GM23338 (cell line): ENCODE measurements around the gene TMEM127. TPM values are rescaled to one million over a fixed set of nuclear protein-coding genes. Genes with fewer than 3 reads are reported as not detected.

ENCODE experiments used
- ATAC-seq: fragments of 200-7000 bp; cut with Tn5 transposase; 3 replicates; pipeline ENCODE4 v1.9.1; 2020
- DNase-seq: peaks from one replicate; pipeline ENCODE4 v3.0.0-alpha.2; 2015; ENCODE audit warnings: low spot score
- H2AFZ ChIP-seq: fragments of 200-600 bp; sonication (generic); 2 replicates; pipeline ENCODE4 v1.8.0; 2016; ENCODE audit warnings: antibody characterized with exemption, mild to moderate bottlenecking, moderate library complexity
- H3F3A ChIP-seq: fragments of 200-600 bp; sonication (generic); replicated peaks from 2 replicates; pipeline ENCODE4 v1.8.0; 2017; ENCODE audit warnings: antibody characterized with exemption, mixed run types, low read depth
- H3K27ac ChIP-seq: fragments of 200-600 bp; sonication (generic); 2 replicates; pipeline ENCODE4 v1.6.1; 2016; ENCODE audit warnings: low read depth
- H3K27me3 ChIP-seq: fragments of 200-600 bp; sonication (generic); 2 replicates; pipeline ENCODE4 v1.8.0; 2016; ENCODE audit warnings: mild to moderate bottlenecking, mixed run types, moderate library complexity; ENCODE audit not compliant: insufficient read depth
- H3K36me3 ChIP-seq: fragments of 200-600 bp; sonication (generic); 2 replicates; pipeline ENCODE4 v1.8.0; 2016; ENCODE audit warnings: mild to moderate bottlenecking; ENCODE audit not compliant: insufficient read depth
- H3K4me1 ChIP-seq: fragments of 200-600 bp; sonication (generic); 2 replicates; pipeline ENCODE4 v1.8.0; 2016; ENCODE audit warnings: mild to moderate bottlenecking, moderate library complexity; ENCODE audit not compliant: insufficient read depth
- H3K4me2 ChIP-seq: fragments of 200-600 bp; sonication (generic); 2 replicates; pipeline ENCODE4 v1.7.1; 2017; ENCODE audit warnings: mixed run types
- H3K4me3 ChIP-seq: fragments of 200-600 bp; sonication (generic); 2 replicates; pipeline ENCODE4 v1.6.1; 2016; ENCODE audit warnings: mixed run types
- H3K79me2 ChIP-seq: fragments of 200-600 bp; sonication (generic); replicated peaks from 2 replicates; pipeline ENCODE4 v1.8.0; 2017; ENCODE audit warnings: mild to moderate bottlenecking; ENCODE audit not compliant: insufficient read depth
- H3K9me2 ChIP-seq: fragments of 200-600 bp; sonication (generic); 2 replicates; pipeline ENCODE4 v1.8.0; 2017; ENCODE audit not compliant: insufficient read depth
- H4K20me1 ChIP-seq: fragments of 200-600 bp; sonication (generic); replicated peaks from 2 replicates; pipeline ENCODE4 v1.8.0; 2017; ENCODE audit warnings: mild to moderate bottlenecking; ENCODE audit not compliant: insufficient read depth
- H3K27ac Mint-ChIP-seq: 2 replicates; pipeline ENCODE4 v1.8.0; 2020; ENCODE audit warnings: inconsistent platforms, mild to moderate bottlenecking, moderate library complexity, mixed read lengths
- H3K27me3 Mint-ChIP-seq: 3 replicates; pipeline ENCODE4 v1.8.0; 2022; ENCODE audit warnings: low read depth, mild to moderate bottlenecking, moderate library complexity, mixed read lengths, inconsistent platforms; ENCODE audit not compliant: insufficient read depth, poor library complexity
- H3K36me3 Mint-ChIP-seq: 3 replicates; pipeline ENCODE4 v1.8.0; 2021; ENCODE audit warnings: low read depth, mild to moderate bottlenecking, inconsistent platforms, moderate library complexity, mixed read lengths
- H3K4me1 Mint-ChIP-seq: 3 replicates; pipeline ENCODE4 v1.8.0; 2020; ENCODE audit warnings: mild to moderate bottlenecking, inconsistent platforms, mixed read lengths
- H3K4me3 Mint-ChIP-seq: 3 replicates; pipeline ENCODE4 v1.8.0; 2021; ENCODE audit warnings: moderate library complexity, mild to moderate bottlenecking, inconsistent platforms, mixed read lengths
- H3K9me3 Mint-ChIP-seq: 3 replicates; pipeline ENCODE4 v1.8.0; 2020; ENCODE audit warnings: moderate library complexity, mild to moderate bottlenecking, inconsistent platforms, mixed read lengths
- CREB1 ChIP-seq: fragments of 250-450 bp; sonication (Bioruptor Pico); IDR thresholded peaks from 2 replicates; pipeline ENCODE4 v1.5.0; 2020; ENCODE audit warnings: low read depth, mild to moderate bottlenecking, moderate library complexity
- ETS1 ChIP-seq: IDR thresholded peaks from 2 replicates; pipeline ENCODE4 v1.6.1; 2016; ENCODE audit warnings: antibody characterized with exemption
- EZH2 ChIP-seq: fragments of 200-600 bp; sonication (generic); IDR thresholded peaks from one replicate; pipeline ENCODE4 v1.8.0; 2017; ENCODE audit warnings: antibody characterized with exemption, mild to moderate bottlenecking, low read depth; ENCODE audit not compliant: unreplicated experiment
- EZH2phosphoT487 ChIP-seq: fragments of 200-600 bp; sonication (generic); IDR thresholded peaks from one replicate; pipeline ENCODE4 v1.8.1; 2018; ENCODE audit warnings: antibody characterized with exemption; ENCODE audit not compliant: unreplicated experiment
- JUNB ChIP-seq: IDR thresholded peaks from one replicate; pipeline ENCODE4 v1.6.1; 2016; ENCODE audit warnings: antibody characterized with exemption; ENCODE audit not compliant: unreplicated experiment
- NANOG ChIP-seq: IDR thresholded peaks from 2 replicates; pipeline ENCODE4 v1.6.1; 2016; ENCODE audit warnings: antibody characterized with exemption, borderline replicate concordance
- POLR2AphosphoS5 ChIP-seq: IDR thresholded peaks from 2 replicates; pipeline ENCODE4 v1.6.1; 2016; ENCODE audit warnings: antibody characterized with exemption, low read depth
- REST ChIP-seq: IDR thresholded peaks from one replicate; pipeline ENCODE4 v1.6.1; 2018; ENCODE audit warnings: antibody characterized with exemption; ENCODE audit not compliant: unreplicated experiment
- STAT1 ChIP-seq: IDR thresholded peaks from one replicate; pipeline ENCODE4 v1.6.1; 2016; ENCODE audit warnings: antibody characterized with exemption; ENCODE audit not compliant: unreplicated experiment
- ZNF114 ChIP-seq: fragments of 250-450 bp; sonication (Bioruptor Pico); IDR thresholded peaks from 2 replicates; pipeline ENCODE4 v1.5.0; 2020; ENCODE audit warnings: mild to moderate bottlenecking, moderate library complexity
- ZNF331 ChIP-seq: fragments of 250-450 bp; sonication (Bioruptor Pico); IDR thresholded peaks from 2 replicates; pipeline ENCODE4 v1.5.0; 2020; ENCODE audit warnings: low read depth, mild to moderate bottlenecking, moderate library complexity
- ZNF462 ChIP-seq: fragments of 250-450 bp; sonication (Bioruptor Pico); IDR thresholded peaks from 2 replicates; pipeline ENCODE4 v1.5.0; 2020; ENCODE audit warnings: mild to moderate bottlenecking, moderate library complexity
- polyA plus RNA-seq: library from polyadenylated mRNA; unstranded; fragments of >200 nt; fragmentation: Nextera tagmentation; extraction: Ambion mirVana; gene quantifications from 2 replicates; pipeline ENCODE4 v1.2.1, GENCODE V29; 2016
- total RNA-seq: library from RNA; depleted of rRNA; stranded (reverse); fragments of >200 nt; shearing (Covaris generic); gene quantifications from 2 replicates; pipeline ENCODE4 v1.2.3, GENCODE V29; 2014

TMEM127 gene
- total and polyA plus RNA-seq, 2 experiments from 2014 or later, result 4.9 to 19.9 TPM

GRCh38 chr2:96264086-96264485, 1.7 kb downstream of the TMEM127 start (continued):
- TF ChIP-seq ETS1 (no peak), ZNF114 (no peak), REST (no peak), NANOG (no peak), EZH2 (no peak), POLR2AphosphoS5 (no peak)

GRCh38 chr2:96262306-96262705, 3.5 kb downstream of the TMEM127 start:
- H3K4me2 ChIP-seq, result no peak overlapping the region
- H2AFZ ChIP-seq, result no peak overlapping the region
- H3K36me3 ChIP-seq, result 0 out of 2 replicates have a peak, but pooled peaks cover 3% of the 10 kb centered on the region
- H3K79me2 ChIP-seq, result peaks cover 55% of the 10 kb centered on the region
- H4K20me1 ChIP-seq, result peaks cover 44% of the 10 kb centered on the region
- peaks cover 5% of the 10 kb centered on the region for H3F3A ChIP-seq
- peaks cover 8% of the 10 kb centered on the region for H3K36me3 Mint-ChIP-seq
- ATAC-seq (no peak), DNase-seq (no peak)
- no peak overlapping the region for H3K4me3 Mint-ChIP-seq
- H3K4me1 ChIP-seq, result peaks cover 10% of the 10 kb centered on the region; the same call in 1 of the 2 replicates
- H3K27me3 ChIP-seq, result no peaks in the 10 kb centered on the region
- no peak overlapping the region for H3K27ac ChIP-seq
- H3K4me1 Mint-ChIP-seq, result peaks cover 27% of the 10 kb centered on the region
- H3K27ac Mint-ChIP-seq, result no peak overlapping the region
- no peaks in the 10 kb centered on the region for H3K9me2 ChIP-seq
- peaks cover 12% of the 10 kb centered on the region for H3K27me3 Mint-ChIP-seq
- H3K9me3 Mint-ChIP-seq, result no peaks in the 10 kb centered on the region; the same call in 2 of the 3 replicates
- H3K4me3 ChIP-seq, result no peak overlapping the region
- TF ChIP-seq ZNF114 (no peak), ZNF462 (CRISPR knock-in tag) (no peak), NANOG (no peak), CREB1 (CRISPR knock-in tag) (no peak), ZNF331 (CRISPR knock-in tag) (no peak), EZH2phosphoT487 (no peak), EZH2 (no peak), ETS1 (no peak), STAT1 (no peak), JUNB (no peak)
